DND-41 (cell line): ENCODE results near the gene GABBR2.

Experiments used
- CTCF ChIP-seq: IDR thresholded peaks from 2 replicates; pipeline ENCODE4 v1.5.1; 2012; ENCODE audit warnings: borderline replicate concordance, low read length, moderate library complexity, mild to moderate bottlenecking; ENCODE audit not compliant: poor library complexity, severe bottlenecking; ENCODE audit errors: extremely low read depth
- EZH2 ChIP-seq: IDR thresholded peaks from 3 replicates; pipeline ENCODE4 v1.6.1; 2012; ENCODE audit warnings: borderline replicate concordance, low read depth, mild to moderate bottlenecking, moderate library complexity, low read length, inconsistent platforms; ENCODE audit not compliant: severe bottlenecking

DNA sequence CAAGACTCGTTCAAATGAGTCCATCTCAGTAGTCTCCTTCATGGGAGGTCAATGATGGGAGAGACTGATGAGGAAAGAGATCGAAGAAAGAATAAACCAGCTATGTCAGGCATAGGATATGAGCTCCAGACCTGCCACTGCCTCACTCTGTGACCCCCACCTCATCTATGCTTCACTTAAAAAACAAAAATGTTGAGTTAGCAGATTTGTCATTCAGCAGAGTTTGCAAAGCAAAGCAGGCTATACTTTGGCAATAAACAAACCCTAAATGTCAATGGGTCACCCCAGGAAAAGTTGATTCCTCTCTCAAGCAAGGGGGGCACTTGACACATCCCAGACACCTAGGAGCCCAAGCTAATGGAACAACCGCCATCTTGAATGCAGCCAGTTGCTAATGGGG is 117.0 kb downstream of the GABBR2 start:
- TF ChIP-seq CTCF (no peak), EZH2 (no peak)
